GM19238 (cell line): ENCODE data around the gene PAK4.

Experiments used
- DNase-seq: peaks from one replicate; pipeline ENCODE4 v3.0.0; 2011; ENCODE audit warnings: low spot score; ENCODE audit not compliant: insufficient read length

PAK4 gene

GRCh38 chr19:39164289-39164688 lies 38.7 kb downstream of the PAK4 start:
- no peak for DNase-seq

- DNase-seq, result no peak
Measured at GRCh38 chr19:39165857-39166256, 40.3 kb downstream of the PAK4 start.

GRCh38 chr19:39166571-39167391 lies 41.2 kb downstream of the PAK4 start:
- DNase-seq, result no peak

GRCh38 chr19:39167461-39168257 lies 42.1 kb downstream of the PAK4 start:
- DNase-seq, result no peak

GRCh38 chr19:39168258-39169142 lies 42.9 kb downstream of the PAK4 start:
- DNase-seq, result no peak

- DNase-seq, result no peak
Measured at GRCh38 chr19:39169143-39169810, 43.7 kb downstream of the PAK4 start.

- DNase-seq, result no peak
Measured at GRCh38 chr19:39170386-39171231, 45.0 kb downstream of the PAK4 start.

GRCh38 chr19:39171479-39172465 lies 46.2 kb downstream of the PAK4 start:
- DNase-seq, result no peak

- DNase-seq, result no peak
Measured at GRCh38 chr19:39172700-39173501, 47.3 kb downstream of the PAK4 start.

GRCh38 chr19:39173502-39173991 lies 48.0 kb downstream of the PAK4 start:
- no peak for DNase-seq

GRCh38 chr19:39174142-39174541 lies 48.6 kb downstream of the PAK4 start:
- no peak for DNase-seq

GRCh38 chr19:39174558-39175544 lies 49.3 kb downstream of the PAK4 start:
- no peak for DNase-seq

- no peak for DNase-seq
Measured at GRCh38 chr19:39175564-39175963, 50.0 kb downstream of the PAK4 start.

- no peak for DNase-seq
Measured at GRCh38 chr19:39177110-39177699, 51.6 kb downstream of the PAK4 start.

GRCh38 chr19:39177736-39178135 lies 52.1 kb downstream of the PAK4 start:
- no peak for DNase-seq

- DNase-seq, result no peak
Measured at GRCh38 chr19:39178296-39179006, 52.9 kb downstream of the PAK4 start.
